Eye (tissue), 1 donor: Measurements from ENCODE around the gene KIF21B.

ENCODE experiments used
- DNase-seq: peaks from one replicate; pipeline ENCODE4 v3.0.0-alpha.2; 2015

Gene KIF21B

DNA sequence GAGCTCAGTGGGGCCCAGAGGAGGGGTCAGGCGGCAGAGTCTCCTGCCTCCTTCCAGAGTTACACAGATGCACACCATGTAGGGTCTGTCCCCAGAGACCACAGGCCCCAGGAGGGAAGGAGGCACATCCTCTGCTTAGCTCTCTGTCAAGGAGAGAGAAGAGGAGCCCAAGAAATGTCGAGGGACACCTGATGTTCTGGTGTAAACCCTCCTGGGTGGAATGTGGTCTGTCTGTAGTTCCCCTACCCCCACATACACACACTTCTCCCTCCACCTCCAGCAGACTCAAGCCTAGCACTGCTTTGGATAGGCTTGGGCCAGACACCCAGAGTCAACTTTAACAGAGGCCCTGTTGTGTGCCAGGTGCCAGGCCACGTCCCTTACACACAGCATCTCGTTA, 34.2 kb downstream of the KIF21B start:
- DNase-seq: no peak

GRCh38 chr1:200988693-200989092, 34.8 kb downstream of the KIF21B start:
- no peak for DNase-seq

GRCh38 chr1:200985481-200985880, 38.0 kb downstream of the KIF21B start:
- DNase-seq: no peak

DNA sequence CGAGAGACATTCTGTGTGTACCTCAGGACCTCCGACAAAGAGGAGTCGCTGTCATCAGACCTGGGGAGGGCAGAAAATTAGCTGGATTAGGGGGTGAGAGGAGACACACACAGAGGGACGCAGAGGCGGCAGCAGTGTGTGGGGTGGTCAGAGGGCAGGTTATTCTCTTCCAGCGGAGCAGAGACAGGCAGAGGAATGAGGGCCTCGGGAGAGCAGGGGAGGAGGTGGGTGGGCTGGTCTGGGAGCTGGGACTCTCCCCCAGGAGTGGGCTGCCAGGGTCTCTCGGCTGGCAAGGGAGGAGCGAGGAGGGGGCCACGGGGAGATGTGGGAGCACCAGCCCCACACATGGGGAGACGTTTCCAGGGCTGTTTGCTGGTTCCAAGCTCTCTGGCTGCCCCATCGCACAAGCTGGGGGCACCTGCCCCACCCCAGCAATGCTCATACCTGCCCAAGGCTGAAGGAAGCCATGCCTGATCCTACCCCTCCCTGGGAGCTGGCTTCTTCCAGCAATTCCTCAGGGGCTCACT, 40.4 kb downstream of the KIF21B start:
- DNase-seq: no peak

GRCh38 chr1:200982071-200982945, 41.2 kb downstream of the KIF21B start:
- DNase-seq: peak; percentile 36

- no peak for DNase-seq
Observed at GRCh38 chr1:200981278-200981677, 42.2 kb downstream of the KIF21B start.

DNA sequence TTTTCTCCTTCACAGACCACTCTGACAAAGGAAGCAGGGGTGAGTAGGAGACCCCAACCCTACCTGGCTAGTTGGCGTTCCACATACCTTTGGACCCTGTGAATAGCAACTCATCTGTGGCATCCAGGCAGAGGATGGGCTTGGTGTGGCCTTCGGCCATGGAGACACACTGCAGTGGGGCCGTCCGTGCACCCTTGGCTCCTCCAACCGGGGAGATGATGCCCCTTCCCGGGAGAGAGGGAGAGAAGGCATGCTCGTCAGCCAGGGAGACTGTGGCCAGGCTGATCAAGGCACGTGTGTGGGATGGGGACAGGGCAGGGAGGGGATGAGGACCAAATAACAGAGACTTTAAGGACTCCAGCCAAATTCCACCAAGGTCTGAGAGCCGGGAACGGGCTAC, 42.6 kb downstream of the KIF21B start:
- DNase-seq: no peak

GRCh38 chr1:200980452-200980772, 43.1 kb downstream of the KIF21B start:
- no peak for DNase-seq

GRCh38 chr1:200979574-200980451, 43.7 kb downstream of the KIF21B start:
- DNase-seq: peak; percentile 49

DNA sequence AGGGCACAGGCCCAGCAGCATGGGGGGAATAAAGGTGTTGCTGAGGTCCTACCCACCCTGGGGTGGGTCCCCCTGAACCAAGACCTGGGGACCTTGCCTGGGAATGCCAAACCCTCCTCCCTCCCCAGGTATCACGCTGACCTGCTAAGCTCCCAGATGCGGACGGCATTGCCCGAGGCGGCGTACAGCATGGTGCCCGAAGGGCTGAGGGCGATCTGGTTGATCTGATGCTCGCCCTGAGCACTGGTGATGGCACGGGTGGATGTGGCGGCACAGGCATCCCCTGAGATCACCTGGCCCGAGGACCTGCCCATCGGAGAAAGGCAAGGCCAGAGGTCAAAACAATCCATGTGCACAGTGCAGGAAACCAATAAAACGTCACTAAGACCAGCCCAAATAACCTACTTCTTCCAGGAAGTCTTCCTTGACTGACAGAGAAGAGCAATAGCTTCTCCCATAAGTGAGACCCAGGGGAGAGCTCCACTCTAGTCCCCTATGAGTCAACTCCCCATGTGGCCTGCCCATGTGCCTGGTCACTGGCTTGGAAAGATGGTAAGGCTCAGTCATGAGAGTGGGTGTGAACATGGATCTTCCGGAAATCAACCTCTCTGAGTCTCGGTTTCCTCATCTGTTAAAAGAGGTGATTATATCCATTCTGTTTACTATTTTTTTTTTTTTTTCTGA, 46.3 kb downstream of the KIF21B start:
- no peak for DNase-seq

- DNase-seq: no peak
Observed at GRCh38 chr1:200976634-200977033, 46.9 kb downstream of the KIF21B start.

- DNase-seq: no peak
Observed at GRCh38 chr1:200975458-200975857, 48.1 kb downstream of the KIF21B start.

DNA sequence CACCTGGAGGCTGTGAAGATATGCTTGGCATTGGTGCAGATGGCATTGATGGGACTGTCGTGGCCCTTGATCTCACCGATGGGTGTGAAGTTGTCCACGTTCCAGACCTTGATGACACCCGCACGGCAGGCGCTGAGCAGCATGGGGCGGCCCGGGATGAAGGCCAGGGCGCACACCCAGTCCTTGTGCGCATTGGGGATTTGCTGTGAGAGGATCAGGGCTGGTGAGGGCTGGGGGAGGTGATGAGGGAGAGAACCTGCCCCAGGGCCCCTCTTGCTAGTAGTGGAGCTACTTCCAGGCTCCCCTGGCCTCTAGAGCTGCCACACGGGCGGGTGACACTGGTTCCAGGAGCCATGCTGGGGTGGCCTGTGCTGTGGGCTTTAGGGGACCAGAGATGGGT, 48.8 kb downstream of the KIF21B start:
- no peak for DNase-seq

- DNase-seq: no peak
Observed at GRCh38 chr1:200973937-200974657, 49.4 kb downstream of the KIF21B start.

- DNase-seq: no peak
Observed at GRCh38 chr1:200972985-200973742, 50.4 kb downstream of the KIF21B start.

DNA sequence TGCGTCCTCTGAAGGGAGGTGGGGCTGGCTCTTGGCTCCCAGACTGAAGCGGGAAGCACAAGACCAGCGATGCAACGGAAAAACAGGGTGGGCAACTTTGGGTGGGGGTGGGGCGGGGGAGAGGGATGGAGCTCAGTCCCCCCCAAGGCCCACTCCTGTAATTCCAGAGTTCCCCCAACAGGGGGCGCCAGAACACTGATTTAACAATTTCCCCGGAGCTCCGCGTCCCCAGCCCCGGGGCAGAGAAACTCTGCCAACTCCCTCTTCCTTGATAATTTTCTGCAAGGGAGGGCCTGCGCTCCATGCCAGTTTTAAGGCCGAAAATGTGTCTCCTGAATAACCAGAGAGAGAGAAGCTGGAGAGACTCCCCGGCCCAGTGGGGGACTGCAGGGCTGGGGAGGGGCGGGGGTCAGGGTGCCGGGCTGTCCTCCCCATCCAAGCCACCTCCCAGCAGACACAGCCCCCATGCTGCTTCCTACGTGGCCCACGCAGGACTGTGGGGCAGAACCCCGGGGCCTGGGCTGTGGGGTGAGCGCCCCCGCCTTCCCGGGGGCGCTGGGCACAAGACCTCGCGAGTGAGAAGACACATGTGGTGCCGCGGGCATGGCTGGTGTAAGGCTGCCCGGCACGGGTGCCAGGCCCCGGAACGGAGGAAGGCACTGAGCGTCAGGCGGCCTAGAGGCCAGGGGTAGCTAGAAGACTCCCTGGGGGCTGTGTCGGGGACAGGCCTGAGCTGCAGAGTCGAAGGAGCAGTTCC, 51.4 kb downstream of the KIF21B start:
- DNase-seq: peak; percentile 91

- no peak for DNase-seq
Observed at GRCh38 chr1:200971428-200971903, 52.0 kb downstream of the KIF21B start.

- DNase-seq: no peak
Observed at GRCh38 chr1:200970771-200971427, 52.6 kb downstream of the KIF21B start.

GRCh38 chr1:200969726-200970561, 53.6 kb downstream of the KIF21B start:
- no peak for DNase-seq
